Kasumi-1 (cell line): ENCODE results near the gene PLEKHA8.
A peak's percentile ranks its signal among the peaks of the same experiment; 100 is the strongest.

Experiments
- DNase-seq, 2 experiments: peaks; one replicate each; lab custom pipeline; 2025; lab: John Stamatoyannopoulos, UW

The PLEKHA8 gene

DNA sequence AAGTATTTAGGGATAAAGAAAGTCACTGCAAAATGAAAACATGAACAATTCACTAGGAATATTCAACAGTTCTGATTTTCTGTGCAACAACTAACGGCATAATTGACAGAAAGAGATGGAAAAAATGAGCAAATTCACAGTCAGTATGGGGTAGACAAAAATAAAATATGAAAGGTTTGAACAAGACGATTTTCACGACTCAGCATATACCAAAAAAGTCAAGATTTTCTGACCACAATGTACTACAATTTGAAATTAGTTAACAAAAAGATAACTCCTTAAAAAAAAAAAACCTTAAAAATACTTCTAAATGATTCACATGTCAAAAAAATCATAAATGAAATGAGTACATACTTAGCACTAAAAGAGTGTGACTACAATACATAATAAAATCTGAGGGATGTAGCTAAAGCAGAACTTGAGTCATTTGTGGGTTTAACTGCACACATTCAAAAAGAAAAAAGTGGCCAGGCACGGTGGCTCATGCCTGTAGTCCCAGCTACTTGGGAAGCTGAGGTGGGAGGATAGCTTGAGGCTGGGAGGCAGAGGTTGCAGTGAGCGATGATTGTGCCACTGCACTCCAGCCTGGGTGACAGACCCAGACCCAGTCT is 84.0 kb downstream of the PLEKHA8 start:
- no peak for DNase-seq

DNA sequence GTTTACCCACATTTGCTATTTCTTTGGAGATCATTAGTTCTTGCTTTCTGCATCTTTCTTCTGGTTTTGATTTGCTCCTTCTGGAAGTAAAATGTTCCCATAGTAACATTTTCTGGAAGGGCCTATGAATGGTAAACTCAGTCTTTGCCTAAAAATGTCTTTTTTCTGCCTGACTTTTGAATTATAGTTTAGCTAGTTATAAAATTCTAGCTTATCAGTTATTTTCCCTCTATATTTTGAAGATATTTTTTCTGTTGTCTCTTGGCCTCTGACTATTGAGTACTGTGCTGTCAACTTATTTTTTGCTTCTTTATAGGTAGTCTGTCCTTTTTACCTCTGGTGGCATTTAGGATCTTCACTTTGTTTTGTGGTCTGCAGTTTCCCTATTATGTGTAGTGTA is 84.9 kb downstream of the PLEKHA8 start:
- no peak for DNase-seq

DNA sequence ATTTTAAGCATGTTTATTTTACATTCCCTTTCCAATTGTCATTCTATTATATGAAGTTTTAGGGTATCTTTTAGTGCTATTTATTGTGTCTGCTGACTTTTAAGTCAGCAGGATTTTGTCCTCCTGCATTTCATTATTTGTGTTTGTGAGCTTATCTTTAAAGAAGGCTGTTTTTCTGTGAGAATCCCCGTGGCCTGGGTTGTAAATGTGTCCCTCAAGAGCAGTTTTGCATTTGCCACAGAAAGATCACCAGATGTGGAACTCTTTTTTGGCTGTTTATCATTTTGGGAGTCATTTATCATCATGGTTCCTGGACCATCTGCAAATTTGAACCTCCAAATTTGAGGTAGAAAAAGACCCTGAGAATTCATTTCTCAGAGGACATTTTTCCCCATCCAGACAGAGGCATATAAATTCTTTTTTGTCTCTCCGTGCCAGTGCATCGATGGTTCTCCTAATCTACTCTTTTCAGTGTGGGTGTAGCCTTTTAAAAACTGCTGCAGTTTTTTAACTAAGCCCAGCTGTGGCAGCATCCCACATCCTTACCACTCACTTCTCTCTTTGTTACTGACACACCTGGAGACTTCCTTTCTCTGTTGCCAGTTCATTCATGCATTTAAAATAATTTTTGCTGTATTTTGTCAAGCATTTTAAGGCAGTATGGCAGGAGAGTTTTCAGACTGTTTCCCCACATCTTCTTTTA is 86.5 kb downstream of the PLEKHA8 start:
- no peak for DNase-seq

DNA sequence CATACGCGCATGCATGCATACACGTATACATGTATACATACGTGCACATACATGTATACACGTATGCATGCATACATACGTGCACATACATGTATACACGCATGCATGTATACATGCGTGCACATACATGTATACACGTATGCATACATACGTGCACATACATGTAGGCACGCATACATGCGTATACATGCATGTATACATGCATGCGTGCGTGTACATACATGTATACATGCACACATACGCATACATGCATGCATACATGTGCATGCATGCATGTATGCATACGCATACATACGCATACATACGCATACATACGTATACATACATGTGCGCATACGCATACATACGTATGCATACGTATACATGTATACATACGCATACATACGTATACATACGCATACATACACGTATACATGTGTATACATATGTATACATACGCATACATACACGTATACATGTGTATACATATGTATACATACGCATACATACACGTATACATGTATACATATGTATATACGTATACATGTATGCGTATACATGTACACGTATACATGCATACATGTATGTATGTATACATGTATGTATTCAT is 87.6 kb downstream of the PLEKHA8 start:
- DNase-seq = no peak

DNA sequence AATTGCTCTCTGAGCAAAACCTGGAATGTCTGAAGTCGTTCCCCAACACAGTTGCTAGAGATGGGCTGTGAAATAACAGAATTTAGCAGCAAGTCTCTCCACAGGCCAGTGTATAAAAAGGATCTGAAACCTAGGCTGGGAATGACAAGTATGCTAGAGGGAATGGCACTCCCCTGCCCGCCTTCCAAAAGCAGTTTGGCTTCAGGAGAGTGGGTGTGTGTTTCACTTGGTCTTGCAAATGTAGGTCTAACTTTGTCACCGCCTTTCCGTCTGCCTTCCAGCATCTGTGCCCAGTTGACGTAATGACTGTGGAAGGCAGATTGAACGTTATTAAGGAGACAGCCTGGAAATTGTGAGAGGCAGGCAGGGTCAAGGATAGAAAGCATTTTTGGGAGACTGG is 88.6 kb downstream of the PLEKHA8 start:
- DNase-seq = no peak

DNA sequence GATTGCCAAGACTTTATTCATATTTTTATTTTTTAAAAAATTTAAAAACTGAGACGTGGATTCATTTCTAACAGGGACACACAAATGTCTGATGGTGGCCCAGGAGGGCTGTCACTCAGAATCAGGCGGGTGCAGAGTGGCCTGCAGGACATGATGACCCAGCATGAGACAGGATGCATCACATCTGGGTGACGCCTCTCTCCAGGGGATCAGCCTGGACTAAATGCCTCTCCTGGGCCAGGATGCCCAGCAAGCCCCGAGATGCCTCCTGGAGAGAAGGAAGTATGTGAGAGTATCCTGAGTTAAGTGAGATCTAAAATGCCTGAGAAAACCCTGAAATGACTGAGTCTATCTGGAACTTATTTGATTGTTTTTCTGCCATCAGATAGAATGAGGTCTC is 89.7 kb downstream of the PLEKHA8 start:
- no peak for DNase-seq

DNA sequence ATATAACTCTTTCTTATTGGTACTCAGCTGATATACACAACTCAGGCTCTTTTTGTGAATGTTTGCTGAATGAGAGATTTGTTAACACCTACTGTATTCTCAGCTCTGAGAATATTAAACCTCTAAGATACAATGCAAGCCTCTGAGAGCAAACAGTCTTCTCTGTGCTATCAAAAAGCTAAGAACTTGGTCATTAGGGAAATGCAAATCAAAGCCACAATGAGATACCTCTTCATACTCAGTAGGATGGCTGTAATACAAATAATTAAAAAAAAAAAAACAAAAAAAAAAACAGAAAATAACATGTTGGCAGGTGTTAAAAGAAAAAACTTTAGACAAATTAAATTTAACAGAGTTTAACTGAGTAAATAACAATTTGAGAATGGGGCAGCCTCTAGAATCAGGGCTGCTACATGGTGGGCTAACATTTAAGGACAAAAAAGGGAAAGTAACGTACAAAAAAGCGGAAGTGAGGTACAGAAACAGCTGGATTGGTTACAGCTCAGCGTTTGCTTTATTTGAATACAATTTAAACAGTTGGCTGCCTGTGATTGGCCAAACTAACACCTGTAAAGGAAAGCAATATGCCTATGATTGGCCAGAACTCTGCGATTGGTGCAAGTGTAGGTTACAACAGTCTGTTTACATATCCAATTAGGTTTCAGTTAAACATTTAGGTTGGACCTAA is 91.8 kb downstream of the PLEKHA8 start:
- no peak for DNase-seq

DNA sequence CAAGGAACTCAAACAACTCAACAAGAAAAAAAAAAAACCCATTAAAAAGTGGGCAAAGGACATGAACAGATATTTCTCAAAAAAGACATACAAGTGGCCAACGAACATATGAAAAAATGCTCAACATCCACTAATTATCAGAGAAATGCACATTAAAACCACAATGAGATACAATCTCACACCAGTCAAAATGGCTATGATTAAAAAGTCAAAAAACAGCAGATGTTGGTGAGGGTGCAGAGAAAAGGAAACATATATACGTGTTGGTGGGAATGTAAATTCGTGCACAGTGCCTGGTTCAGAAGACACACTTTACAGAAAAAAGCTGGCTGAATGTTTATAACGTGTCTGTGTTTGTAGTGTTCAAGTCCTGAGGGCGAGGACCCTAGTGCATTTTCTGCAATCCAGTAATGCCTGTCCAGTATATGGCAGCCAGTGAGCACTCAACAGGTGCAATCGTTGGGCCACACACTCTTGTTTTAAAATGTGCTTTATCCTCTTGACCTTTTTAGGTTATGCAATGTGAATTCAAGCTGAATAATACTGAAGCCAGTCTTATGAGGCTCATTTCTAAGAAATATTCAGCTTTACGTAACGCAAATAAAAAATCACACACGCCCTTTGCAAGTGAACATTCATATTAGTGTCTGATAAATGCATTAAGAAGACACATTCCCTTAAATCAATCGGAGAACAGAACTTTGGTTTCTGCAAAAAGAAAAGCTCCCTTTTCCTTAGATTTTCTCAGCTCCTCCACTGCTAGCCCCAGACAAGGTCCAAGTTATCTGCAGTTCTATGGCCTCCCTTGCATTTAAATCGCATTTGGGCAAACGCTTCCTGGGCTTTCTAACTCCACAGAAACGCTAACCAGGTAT is 105.8 kb downstream of the PLEKHA8 start:
- DNase-seq = no peak

DNA sequence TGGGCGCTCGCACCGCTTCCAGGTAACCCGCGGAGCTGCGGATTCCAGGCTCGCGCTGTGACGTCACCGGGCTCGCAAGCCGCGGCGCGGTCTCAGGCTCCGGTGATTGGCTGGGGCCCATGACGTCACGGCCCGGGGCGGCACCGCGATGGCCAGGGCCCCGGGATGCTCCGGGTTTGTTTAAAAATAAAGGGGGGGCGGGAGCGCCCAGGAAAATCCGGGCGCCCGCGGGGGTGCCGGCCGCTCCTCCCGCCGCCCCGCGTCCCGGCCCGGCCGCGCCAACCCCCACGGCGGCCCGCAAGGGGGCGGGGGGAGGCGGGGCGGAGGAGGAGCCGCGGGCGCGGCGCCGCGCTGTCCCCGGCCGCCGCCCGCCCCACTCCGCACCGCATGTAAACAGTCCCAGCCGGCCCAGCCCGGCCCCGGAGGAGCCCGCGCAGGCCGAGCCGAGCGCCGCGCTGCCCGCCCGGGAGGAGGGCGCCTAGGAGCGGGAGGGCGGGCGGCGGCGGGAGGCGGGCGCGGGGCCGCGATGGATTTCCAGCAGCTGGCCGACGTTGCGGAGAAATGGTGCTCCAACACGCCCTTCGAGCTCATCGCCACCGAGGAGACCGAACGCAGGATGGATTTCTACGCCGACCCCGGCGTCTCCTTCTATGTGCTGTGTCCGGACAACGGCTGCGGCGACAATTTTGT is 106.5 kb downstream of the PLEKHA8 start, which contains the start of gene MTURN:
Gene MTURN (plus strand): TSS at position 376 of the 690 bp plus-strand sequence. CDS start 151 bp downstream, at position 527.
- DNase-seq = peak; percentile 54 to 66

DNA sequence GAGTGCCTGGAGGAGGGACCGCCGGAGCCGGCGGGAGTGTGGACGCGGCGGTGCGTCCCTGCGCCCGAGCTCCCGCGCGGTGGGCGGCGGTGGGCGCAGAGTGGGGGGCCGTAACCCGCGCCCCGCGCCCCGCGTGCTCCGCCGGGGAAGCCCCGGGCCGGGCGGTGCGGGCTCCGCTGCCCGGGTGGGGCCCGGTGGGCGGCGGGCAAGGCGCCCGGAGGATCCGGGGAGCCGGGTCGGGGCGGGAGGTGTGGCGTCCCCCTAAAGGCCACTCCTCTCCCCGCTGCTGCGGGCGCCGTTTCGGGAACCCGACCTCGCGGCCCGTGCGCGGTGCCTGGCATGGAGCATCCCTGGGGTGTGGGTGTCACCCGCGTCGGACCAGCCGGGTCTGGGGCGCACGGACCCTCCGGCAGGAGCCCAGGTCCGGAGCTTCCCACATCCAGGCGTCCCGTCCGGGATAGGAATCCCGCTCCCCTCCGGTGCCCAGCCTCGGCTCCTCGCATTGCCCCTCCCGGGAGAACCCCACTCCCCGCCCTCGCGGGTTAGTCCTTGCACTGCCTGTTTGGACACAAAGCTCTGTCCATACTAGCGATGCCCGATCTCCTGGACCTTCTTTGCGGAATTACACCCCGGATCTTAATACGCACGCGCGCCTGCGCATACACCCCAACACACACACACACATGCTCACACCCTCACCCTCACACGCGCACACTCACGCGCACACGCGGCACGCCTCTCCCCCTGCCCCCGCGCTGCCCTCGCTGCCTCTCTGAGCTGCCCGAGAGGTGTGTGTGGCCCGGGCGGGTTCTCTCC is 107.3 kb downstream of the PLEKHA8 start:
- DNase-seq = peak; percentile 64 to 67

DNA sequence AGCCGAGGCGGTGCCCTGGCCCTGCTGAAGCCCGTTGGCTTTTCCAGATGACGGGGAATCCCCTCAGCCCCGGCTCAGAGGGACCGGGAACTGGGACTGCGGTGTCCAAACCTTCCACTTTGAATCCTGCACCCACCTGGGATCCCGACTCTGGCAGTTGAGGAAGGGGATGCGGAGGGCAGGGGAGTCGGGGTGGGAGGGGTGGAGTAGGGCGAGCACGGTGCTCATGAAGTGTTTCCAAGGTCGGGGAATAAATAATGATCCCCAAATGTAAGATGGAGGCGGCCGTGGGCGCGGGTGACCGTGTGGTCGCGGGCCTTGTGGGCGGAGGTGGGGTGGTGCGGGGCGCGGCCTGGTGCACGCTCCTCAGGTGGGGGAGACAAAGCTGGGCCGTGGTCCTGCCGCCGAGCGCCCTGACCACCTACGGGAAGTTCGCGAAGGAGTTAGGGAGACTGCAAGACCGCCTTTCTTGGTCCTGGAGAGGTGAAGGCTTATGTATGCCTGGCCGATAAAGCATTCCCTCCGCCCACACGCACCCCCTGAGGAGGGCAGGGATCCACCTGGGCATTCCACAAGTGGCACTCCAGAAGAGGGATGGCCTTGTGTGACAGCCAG is 108.0 kb downstream of the PLEKHA8 start:
- no peak for DNase-seq

DNA sequence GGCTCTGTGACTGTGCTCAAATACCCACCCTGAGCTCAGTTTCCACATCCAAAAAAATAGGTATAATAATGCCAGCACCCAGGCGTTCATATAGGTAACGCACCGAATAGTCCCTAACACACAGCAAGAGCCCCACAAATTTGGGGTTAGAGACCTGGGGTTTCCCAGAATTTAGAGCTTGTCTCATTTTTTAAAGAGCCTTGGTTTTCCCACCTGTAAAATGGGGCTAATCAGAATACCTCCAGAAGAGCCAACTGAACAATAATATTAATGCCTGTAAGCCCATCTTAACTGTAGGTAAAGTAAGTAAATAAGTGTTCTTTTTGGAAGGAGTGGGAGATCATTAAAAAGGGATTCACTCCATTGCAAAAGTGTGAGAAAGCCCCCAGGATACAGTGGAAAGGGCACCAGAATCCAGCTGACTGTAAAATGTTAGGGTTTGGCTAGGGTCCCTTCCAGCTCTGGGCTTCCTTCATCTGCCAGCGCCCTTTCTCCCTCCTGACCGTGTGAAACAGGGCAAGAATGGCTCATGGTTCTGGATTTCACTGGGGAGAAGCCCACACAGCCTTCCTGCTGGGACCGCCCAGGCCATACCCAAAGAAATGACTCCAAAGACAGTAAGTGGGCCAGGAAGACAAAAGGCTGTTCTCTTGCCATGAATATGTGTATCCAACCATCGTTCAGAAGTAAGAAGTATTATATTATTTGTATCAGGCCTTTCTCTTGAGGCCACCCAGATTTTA is 108.7 kb downstream of the PLEKHA8 start:
- no peak for DNase-seq

DNA sequence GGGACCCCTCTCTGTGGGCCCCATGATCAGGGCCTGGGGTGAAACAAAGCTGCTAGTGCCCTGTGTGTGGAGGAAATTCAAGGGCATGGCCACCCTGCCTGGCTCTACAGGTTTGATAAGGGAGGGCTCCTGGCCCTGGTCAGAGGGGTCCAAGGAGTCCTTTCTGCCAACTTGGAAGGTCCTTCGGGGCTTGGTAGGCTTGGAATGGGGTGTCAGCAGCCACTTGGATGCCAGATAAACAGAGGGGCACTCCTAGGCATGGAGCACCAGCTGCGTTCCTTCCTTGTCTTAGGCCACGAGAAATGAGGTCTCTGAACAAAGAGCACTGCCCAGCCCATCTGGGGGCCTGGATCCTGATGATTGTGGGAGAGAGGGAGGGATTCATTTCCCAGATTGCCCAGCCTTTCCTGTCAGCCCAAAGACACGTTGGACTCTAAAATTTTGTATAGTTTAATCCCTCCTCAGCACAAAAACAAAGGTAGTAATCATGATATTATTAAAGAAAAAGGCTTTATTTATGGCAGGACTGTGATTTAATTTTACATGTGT is 111.7 kb downstream of the PLEKHA8 start:
- DNase-seq = no peak

DNA sequence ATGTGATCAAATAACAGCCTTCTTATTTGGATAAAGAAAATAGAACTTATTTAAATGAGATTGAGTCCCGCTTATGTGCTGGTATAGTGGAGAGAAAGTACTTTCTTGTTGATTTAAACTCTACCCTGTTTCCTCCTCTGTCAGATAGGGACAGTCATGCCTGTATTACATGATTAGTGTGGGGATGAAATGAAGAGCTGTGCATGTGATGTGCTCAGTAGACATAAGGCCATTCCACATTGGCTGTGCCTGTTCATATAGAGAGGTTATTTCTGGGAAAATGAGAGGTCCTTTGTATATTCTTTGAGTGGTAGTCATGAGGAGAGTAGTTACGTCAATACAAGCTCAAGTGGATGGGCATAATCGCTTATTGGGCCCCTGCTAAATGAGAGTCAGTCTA is 112.2 kb downstream of the PLEKHA8 start:
- no peak for DNase-seq

DNA sequence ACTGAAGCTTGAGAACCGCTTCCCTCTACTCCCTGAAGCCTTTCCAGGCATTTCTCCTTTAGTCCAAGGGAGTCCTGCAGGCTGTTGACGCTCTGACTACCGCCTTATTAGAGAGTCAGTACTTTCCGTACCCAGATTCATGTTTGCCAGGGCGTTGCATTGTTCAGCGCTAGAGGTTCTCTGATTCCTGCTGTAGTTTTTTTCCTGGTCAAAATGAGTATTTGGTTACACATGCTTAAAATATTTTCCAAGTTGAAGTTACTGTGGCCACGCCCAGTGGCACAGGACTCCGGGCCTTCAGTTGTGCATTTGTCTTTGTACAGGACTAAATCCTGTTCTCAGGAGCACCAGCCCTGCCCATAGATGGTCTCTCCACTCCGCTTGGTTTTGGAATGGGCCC is 114.5 kb downstream of the PLEKHA8 start:
- no peak for DNase-seq

DNA sequence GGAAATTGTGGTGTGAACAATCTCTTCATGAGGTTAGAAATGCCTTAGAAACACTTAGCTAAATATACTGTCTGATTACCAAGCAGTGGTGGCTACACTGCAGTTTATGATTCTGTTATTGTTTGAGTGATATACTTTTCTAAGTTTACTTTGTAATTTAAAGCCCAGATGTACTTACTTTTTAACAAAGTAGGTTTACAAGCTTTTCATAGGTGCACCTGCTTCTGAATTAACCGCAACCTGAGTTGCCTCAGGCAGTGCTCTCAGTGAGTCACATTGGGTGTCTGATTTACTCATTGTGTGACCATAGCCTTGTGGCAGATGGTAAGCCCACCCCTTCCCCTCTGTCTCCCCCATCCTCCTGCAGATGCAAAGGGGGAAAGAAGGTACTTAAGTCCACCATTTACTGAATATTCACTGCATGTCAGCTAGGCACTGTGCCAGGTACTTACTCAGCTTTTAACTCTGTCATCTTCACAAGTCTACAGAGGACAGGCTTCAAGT is 115.6 kb downstream of the PLEKHA8 start:
- DNase-seq = no peak

DNA sequence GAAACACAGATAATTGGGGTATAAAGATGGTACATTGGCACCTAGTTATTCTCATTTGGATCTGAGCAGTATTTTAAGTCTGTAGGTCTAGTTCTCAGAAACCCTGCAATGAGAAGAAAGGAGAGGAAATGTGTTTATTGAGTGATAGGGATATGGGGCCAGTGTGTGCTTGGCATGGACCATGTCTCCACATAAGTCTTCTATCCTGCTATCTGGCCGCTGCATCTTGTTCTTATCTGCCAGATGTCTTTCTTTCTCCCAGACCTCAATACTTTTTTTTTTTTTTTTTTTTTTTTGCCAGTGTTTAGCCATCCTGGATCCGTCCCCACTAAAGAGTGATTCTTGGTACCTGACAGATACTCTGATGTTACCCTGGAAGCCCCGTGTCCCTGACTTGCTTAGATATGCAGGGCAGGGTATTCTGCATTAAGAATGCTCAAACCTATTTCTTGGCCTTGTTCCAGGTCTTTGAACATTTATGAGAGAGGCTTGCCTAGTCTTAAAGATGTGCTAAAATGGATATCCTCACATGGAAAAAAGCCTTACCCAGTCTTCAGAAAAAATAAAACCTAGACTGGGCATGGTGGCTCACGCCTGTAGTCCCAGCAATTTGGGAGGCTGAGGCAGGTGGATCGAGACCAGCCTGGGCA is 116.6 kb downstream of the PLEKHA8 start:
- DNase-seq = no peak

DNA sequence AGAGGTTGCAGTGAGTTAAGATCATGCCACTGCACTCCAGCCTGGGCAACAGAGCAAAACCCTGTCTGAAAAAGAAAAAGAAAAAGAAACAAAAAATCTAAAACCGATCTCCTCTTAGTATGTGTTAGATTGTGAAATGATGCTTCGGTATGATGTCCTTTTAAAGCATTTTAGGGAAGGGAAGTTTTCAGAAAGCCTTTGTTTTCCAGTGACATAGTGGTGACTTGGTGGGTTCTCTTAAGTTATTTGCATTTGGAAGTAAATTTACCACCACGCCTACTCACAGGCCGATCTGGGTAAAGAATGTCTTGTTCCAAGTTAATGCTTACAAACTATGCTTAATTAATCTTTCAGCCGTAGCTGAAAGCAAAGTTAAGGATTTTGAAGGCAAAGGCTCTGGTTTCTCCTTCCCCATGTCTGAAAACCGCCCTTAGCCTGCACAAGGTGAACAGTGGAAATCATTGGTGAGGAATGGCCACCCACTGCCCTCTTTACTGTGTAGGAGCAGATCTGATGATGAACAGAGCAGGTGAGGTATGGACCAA is 117.3 kb downstream of the PLEKHA8 start:
- no peak for DNase-seq
